Colonic mucosa (tissue), 4 donors: ENCODE measurements around the gene ZNF223. TPM values are rescaled to one million over a fixed set of nuclear protein-coding genes. Genes with fewer than 3 reads are reported as not detected.

ENCODE experiments used
- DNase-seq: peaks from one replicate; pipeline ENCODE4 v3.0.0-alpha.2; 2020
- H3K27ac ChIP-seq: fragments of 200-600 bp; one replicate; pipeline ENCODE4 v1.8.0; 2021
- H3K27me3 ChIP-seq: fragments of 200-600 bp; one replicate; pipeline ENCODE4 v1.8.0; 2021
- H3K36me3 ChIP-seq: fragments of 200-600 bp; one replicate; pipeline ENCODE4 v1.8.0; 2021
- H3K4me1 ChIP-seq: fragments of 200-600 bp; one replicate; pipeline ENCODE4 v1.8.0; 2021; ENCODE audit warnings: mild to moderate bottlenecking
- H3K4me3 ChIP-seq: fragments of 200-600 bp; one replicate; pipeline ENCODE4 v1.8.0; 2021
- H3K9ac ChIP-seq, 2 donors: one replicate each; pipeline ENCODE4 v1.7.0; 2013; ENCODE audit warnings: control low read depth in 2 of 2, low read depth in 2 of 2, low read length in 2 of 2
- H3K9me3 ChIP-seq: fragments of 200-600 bp; one replicate; pipeline ENCODE4 v1.8.0; 2021
- intact Hi-C: fragments of 100-400 bp; cut with DNase I; formaldehyde crosslinking; loops from one replicate; pipeline ENCODE4 v1.14.1; 2022
- total RNA-seq, 2 donors: library from RNA; stranded (reverse); fragmentation: NEBNext Ultra II Directional in 1 of 2; extraction: Animal tissue kit (Norgen Biotek cat#: 25700) in 1 of 2; gene quantifications; one replicate each; pipeline ENCODE4 v1.2.1, GENCODE V29; 2021
- TF ChIP-seq, protein P1 (sequence below): fragments of 200-600 bp; IDR thresholded peaks from one replicate; pipeline ENCODE4 v1.8.0; 2022; ENCODE audit warnings: antibody characterized with exemption, mild to moderate bottlenecking
- donor health status: healthy.
- donor health status: DM: no; HTN: no; CAD: no.
- donor health status: DM: no; HTN: no; CAD: no.

Gene ZNF223
- total RNA-seq, 2 donors from 2014 or later = 5.1 to 5.5 TPM

DNA sequence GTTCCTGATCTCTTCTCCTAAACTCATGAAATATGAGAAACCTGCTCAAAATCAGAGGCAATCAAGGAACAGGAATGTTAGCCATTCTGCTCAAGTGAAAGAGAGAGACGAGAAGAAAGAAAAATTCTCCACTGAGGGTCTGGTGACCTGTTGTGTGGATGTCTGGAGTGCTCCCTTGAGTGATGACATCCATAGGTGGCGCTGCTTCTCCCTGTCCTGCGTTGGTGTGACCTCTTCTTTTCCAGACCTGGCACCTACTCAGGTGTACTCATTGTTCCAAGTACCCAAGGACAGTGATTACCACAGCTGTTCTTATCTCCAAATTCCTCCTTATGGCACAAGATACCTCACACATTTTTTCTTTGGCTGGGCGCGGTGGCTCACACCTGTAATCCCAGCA lies 4.0 kb downstream of the ZNF223 start:
- TF ChIP-seq, protein P1, sequence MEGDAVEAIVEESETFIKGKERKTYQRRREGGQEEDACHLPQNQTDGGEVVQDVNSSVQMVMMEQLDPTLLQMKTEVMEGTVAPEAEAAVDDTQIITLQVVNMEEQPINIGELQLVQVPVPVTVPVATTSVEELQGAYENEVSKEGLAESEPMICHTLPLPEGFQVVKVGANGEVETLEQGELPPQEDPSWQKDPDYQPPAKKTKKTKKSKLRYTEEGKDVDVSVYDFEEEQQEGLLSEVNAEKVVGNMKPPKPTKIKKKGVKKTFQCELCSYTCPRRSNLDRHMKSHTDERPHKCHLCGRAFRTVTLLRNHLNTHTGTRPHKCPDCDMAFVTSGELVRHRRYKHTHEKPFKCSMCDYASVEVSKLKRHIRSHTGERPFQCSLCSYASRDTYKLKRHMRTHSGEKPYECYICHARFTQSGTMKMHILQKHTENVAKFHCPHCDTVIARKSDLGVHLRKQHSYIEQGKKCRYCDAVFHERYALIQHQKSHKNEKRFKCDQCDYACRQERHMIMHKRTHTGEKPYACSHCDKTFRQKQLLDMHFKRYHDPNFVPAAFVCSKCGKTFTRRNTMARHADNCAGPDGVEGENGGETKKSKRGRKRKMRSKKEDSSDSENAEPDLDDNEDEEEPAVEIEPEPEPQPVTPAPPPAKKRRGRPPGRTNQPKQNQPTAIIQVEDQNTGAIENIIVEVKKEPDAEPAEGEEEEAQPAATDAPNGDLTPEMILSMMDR = no peak
- Histone ChIP-seq H3K27me3 (no peaks in the 10 kb centered on the region), H3K4me1 (no peaks in the 10 kb centered on the region), H3K4me3 (no peak overlapping the region), H3K9me3 (no peaks in the 10 kb centered on the region), H3K27ac (no peak overlapping the region), H3K36me3 (peaks cover 4% of the 10 kb centered on the region), H3K9ac (no peak overlapping the region)
- DNase-seq = no peak
- intact Hi-C loops = no loop called here

DNA sequence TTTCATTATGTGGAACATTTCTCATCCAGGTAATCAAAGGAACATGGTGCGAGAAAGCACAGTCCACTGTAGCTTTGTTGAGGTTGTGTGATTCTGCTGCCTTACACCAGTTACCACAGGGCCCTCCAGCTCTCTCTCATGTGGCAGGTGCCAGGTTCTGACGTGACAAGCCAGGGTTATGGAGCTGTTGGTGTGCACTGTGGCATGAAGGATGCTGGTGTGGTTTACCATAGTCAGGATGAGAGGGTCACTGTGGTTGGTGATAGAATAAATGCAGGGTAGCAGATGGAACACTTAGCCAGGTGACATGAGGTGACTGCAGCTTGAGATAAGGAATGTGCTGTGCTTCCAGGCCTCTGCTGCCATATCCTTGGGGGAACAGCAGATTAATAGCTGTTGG lies 7.4 kb downstream of the ZNF223 start:
- Histone ChIP-seq H3K4me1 (no peaks in the 10 kb centered on the region), H3K9me3 (no peaks in the 10 kb centered on the region), H3K9ac (no peak overlapping the region), H3K36me3 (peaks cover 4% of the 10 kb centered on the region), H3K27ac (no peak overlapping the region), H3K4me3 (no peak overlapping the region), H3K27me3 (no peaks in the 10 kb centered on the region)
- TF ChIP-seq, protein P1 = no peak
- intact Hi-C loops = no loop called here
- DNase-seq = no peak

DNA sequence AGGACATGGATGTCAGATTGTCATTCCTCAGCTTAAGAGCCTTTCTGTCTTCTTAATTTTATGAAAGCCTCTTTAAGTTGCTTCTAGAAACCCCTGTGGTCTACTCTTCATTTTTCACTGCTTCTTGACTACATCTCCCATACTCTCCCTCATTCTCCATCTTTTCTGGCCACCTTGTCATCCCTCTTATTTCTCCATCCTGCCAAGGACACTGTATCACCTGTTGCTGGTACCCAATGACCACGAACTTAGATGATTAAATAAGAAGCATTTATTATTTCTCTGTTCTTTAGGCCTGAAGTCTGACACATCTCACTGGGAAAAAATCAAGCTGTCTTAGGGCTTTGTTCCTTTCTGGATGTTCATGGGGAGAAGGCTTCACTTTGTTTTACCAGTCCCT lies 9.2 kb downstream of the ZNF223 start:
- Histone ChIP-seq H3K36me3 (no peaks in the 10 kb centered on the region), H3K4me3 (no peak overlapping the region), H3K27me3 (no peaks in the 10 kb centered on the region), H3K27ac (no peak overlapping the region), H3K9me3 (peaks cover 7% of the 10 kb centered on the region), H3K9ac (no peak overlapping the region), H3K4me1 (no peaks in the 10 kb centered on the region)
- TF ChIP-seq, protein P1 = no peak
- intact Hi-C loops = no loop called here
- no peak for DNase-seq

DNA sequence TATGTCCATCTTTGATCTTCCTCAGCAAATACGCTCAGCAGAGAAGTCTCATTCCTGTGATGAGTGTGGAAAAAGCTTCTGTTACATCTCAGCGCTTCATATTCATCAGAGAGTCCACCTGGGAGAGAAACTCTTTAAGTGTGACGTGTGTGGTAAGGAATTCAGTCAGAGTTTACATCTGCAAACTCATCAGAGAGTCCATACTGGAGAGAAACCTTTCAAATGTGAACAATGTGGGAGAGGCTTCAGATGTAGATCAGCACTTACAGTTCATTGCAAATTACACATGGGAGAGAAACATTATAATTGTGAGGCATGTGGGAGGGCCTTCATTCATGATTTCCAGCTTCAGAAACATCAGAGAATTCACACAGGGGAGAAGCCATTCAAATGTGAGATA lies 14.5 kb downstream of the ZNF223 start:
- H3K36me3 ChIP-seq = no peaks in the 10 kb centered on the region
- DNase-seq = no peak
- intact Hi-C loops = no loop called here
- peaks cover 12% of the 10 kb centered on the region for H3K9me3 ChIP-seq
- no peak overlapping the region for H3K27ac ChIP-seq
- TF ChIP-seq, protein P1 = no peak
- H3K4me1 ChIP-seq = no peaks in the 10 kb centered on the region
- H3K9ac ChIP-seq = no peak overlapping the region
- no peaks in the 10 kb centered on the region for H3K27me3 ChIP-seq
- no peak overlapping the region for H3K4me3 ChIP-seq

DNA sequence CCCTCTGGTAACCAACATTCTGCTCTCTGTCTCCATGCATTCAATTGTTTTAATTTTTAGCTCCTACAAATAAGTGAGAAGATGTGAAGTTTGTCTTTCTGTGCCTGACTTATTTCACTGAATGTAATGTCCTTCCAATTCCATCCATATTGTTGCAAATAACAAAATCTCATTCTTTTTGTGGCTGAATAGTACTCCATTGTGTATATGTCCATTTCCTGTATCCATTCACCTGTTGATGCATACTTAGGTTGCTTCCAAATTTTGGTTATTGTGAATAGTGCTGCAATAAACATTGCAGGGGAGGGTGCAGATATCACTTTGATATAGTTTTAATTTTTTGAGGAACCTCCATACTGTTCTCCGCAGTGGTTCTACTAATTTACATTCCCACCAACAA lies 17.6 kb downstream of the ZNF223 start:
- H3K36me3 ChIP-seq = no peaks in the 10 kb centered on the region
- H3K9me3 ChIP-seq = peaks cover 12% of the 10 kb centered on the region
- H3K4me1 ChIP-seq = peaks cover 4% of the 10 kb centered on the region
- intact Hi-C loops = no loop called here
- DNase-seq = no peak
- H3K27me3 ChIP-seq = no peaks in the 10 kb centered on the region
- H3K4me3 ChIP-seq = no peak overlapping the region
- TF ChIP-seq, protein P1 = no peak
- no peak overlapping the region for H3K27ac ChIP-seq
- no peak overlapping the region for H3K9ac ChIP-seq
